Omental fat pad (tissue), 4 donors: ENCODE measurements around the gene EGR4. TPM values are rescaled to one million over a fixed set of nuclear protein-coding genes. Genes with fewer than 3 reads are reported as not detected.

Experiments
- ATAC-seq: fragments of 150-250 bp; one replicate; pipeline ENCODE4 v1.9.1; 2016; ENCODE audit warnings: mild to moderate bottlenecking, moderate library complexity; ENCODE audit not compliant: low FRiP score
- DNase-seq: peaks from one replicate; pipeline ENCODE4 v3.0.0-alpha.2; 2019; ENCODE audit warnings: low spot score
- CTCF ChIP-seq, 3 donors: fragments of 450-650 bp; IDR thresholded peaks; one replicate each; pipeline ENCODE4 v1.5.1; 2016 to 2017; ENCODE audit warnings: antibody characterized with exemption in 3 of 3, mild to moderate bottlenecking in 3 of 3, moderate library complexity in 2 of 3
- small RNA-seq: library from RNA; depleted of rRNA; stranded (forward); fragments of <200 nt; gene quantifications from one replicate; pipeline ENCODE3, GENCODE V24; 2016
- total RNA-seq, 4 donors: library from RNA; depleted of rRNA; stranded (reverse); fragments of >200 nt; gene quantifications; one replicate each; pipeline ENCODE4 v1.1.0, GENCODE V29; 2016

EGR4 gene
- total RNA-seq, 4 donors from 2014 or later = not detected

DNA sequence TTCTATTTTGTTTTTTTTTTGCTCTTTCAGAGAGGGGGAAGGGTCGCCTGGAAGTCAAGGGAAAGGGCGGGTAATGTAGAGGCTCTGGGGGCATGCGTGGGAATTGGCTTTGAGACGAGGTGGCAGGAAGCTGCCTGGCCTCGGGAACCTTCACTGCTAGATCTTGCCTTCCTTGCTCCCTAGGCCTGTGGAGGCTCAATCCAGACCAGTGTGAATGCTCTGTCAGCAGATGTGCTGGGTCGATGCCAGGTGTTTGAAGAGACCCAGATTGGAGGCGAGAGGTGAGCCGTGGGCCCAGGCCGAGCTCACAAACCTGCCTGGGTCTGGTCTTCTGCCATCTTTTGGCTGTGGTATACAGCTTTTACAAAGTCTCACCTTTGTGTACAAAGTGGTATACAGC lies 43.7 kb downstream of the EGR4 start:
- ATAC-seq = no peak
- no peak for TF ChIP-seq CTCF (IDR thresholded peaks at IDR 0.05)
- DNase-seq = no peak

DNA sequence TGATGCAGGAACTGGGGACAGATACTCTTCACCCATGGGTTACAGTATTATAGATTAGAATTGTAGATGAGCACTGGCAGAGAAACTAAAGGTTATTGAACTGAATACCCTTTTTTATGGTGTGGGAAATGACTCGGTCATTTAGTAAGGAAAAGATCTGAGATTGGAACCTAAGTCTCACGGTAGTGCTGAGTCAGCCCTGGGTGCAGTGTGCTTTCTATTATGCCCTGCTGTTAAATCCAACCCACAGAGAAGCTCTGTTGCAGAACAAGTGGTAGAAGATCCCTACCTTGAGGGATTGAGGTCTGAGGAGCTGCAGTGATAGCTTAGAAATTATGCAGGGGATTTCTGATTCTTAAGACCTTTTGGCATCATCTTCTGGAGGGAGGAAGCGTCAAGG lies 46.5 kb downstream of the EGR4 start:
- no peak for TF ChIP-seq CTCF (IDR thresholded peaks at IDR 0.05)
- ATAC-seq (no peak), DNase-seq (no peak)

DNA sequence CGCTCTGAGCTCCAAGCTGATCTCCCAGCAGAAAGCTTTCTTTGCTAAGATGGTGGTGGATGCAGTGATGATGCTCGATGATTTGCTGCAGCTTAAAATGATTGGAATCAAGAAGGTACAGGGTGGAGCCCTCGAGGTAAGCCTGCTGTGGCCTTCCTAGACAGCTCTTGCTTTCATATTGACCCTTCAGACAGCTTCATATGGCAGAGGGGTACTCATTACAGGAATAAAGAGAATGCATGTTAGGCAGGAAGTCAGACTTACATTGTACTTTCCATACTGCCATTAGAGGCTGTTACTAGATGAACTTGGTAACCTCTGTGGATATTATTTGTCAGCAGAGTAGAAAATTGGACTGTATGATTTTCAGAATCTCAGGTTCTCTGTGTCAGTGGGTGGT lies 48.8 kb downstream of the EGR4 start:
- DNase-seq = no peak
- no peak for TF ChIP-seq CTCF (IDR thresholded peaks at IDR 0.05)
- no peak for ATAC-seq

DNA sequence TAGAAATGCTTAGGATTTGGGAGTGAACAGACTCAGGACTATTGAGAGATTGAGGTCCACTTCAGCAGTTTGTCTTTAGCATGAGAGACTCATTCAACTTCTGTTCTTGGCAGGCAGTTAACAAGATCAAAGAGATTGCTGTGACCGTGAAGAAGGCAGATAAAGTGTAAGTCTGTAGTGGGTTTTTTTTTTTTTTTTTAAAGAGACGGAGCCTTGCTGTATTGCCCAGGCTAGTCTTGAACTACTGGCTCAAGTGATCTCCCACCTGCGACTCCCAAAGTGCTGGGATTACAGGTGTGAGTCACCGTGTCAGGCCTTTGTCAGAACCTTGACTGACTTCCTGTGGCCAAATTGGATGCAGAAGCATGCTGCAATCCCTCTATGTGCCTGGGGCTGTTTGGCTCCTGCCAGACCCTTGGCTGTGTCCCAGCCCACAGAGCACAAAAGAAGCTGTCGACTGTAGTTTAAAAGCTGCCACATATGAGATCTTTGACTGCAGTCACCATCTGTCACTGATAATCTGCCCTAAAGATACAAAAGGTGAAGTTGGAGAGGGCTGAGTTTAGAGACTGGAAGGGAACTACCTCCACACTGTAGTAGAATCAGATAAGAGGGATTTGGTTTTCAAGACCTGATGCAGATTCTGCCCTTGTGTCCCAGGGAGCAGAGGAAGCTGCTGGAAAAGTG lies 49.3 kb downstream of the EGR4 start:
- ATAC-seq (no peak), DNase-seq (no peak)
- TF ChIP-seq CTCF (IDR thresholded peaks at IDR 0.05) = no peak

Small RNA genes within 50 kb of the gene (small RNA-seq; reads per million reads assigned to genes)
- not detected for gene RNU6-111P

Other genes with a start within 250 kb of the EGR4 start
- 10 to 100 TPM in 2 of 4 donors, 1 to 10 TPM in 2; 5.1 to 15.6 (median 9.4) TPM for gene SFXN5, start 221.8 kb downstream of the EGR4 start, total RNA-seq
- gene RAB11FIP5, start 180.6 kb downstream of the EGR4 start, total RNA-seq = 10 to 100 TPM; 16.6 to 40.1 (median 20.7) TPM
- gene NOTO, start 91.0 kb downstream of the EGR4 start, total RNA-seq = not detected
- gene SMYD5, start 79.3 kb downstream of the EGR4 start, total RNA-seq = 10 to 100 TPM; 14.6 to 27.0 (median 14.9) TPM
- gene PRADC1, start 60.3 kb downstream of the EGR4 start, total RNA-seq = 10 to 100 TPM; 23.1 to 44.0 (median 38.5) TPM
- gene CCT7, start 59.2 kb downstream of the EGR4 start, total RNA-seq = 100 to 1,000 TPM; 187 to 208 (median 202) TPM
- gene FBXO41, start 9.1 kb downstream of the EGR4 start, total RNA-seq = 1 to 10 TPM; 1.1 to 3.1 (median 2.0) TPM
- gene ALMS1, start 92.3 kb upstream of the EGR4 start, total RNA-seq = 10 to 100 TPM; 18.9 to 36.1 (median 23.8) TPM